A673 (cell line): ENCODE data around the gene SUMF1. TPM values are rescaled to one million over a fixed set of nuclear protein-coding genes. Genes with fewer than 3 reads are reported as not detected.

Experiments used
- BruUV-seq: library from RNA; stranded (reverse); fragments of 400-500 nt; replicated peaks from 2 replicates; lab custom pipeline; 2021; lab: Mats Ljungman, UMichigan
- CTCF ChIA-PET: fragments of 300-600 bp; sonication (Branson Sonifier 250); formaldehyde crosslinking; loops from one replicate; lab custom pipeline; 2022; ENCODE audit warnings: antibody characterized with exemption; lab: Charles Lee
- POLR2A ChIA-PET: fragments of 300-600 bp; sonication (Branson Sonifier 250); formaldehyde crosslinking; loops from one replicate; lab custom pipeline; 2022; ENCODE audit warnings: antibody characterized with exemption; ENCODE audit not compliant: low non-redundant PET; lab: Charles Lee
- DNase-seq: peaks from one replicate; pipeline ENCODE4 v3.0.0-alpha.2; 2015; ENCODE audit warnings: low spot score
- H3K27ac ChIP-seq: fragments of 200-600 bp; sonication (generic); 2 replicates; pipeline ENCODE4 v1.5.1; 2016; ENCODE audit warnings: mixed run types, low read depth, mild to moderate bottlenecking, mixed read lengths, antibody characterized with exemption, low read length; ENCODE audit not compliant: poor library complexity, severe bottlenecking
- H3K27me3 ChIP-seq: fragments of 200-600 bp; sonication (generic); replicated peaks from 2 replicates; pipeline ENCODE4 v1.6.1; 2017; ENCODE audit warnings: mixed run types, low read depth, mild to moderate bottlenecking, mixed read lengths, antibody characterized with exemption, low read length; ENCODE audit not compliant: insufficient read depth, poor library complexity
- H3K36me3 ChIP-seq: fragments of 200-600 bp; sonication (generic); 2 replicates; pipeline ENCODE4 v1.6.1; 2016; ENCODE audit warnings: mixed run types, mild to moderate bottlenecking, mixed read lengths, antibody characterized with exemption, low read length; ENCODE audit not compliant: insufficient read depth, poor library complexity, severe bottlenecking
- H3K4me1 ChIP-seq: fragments of 200-600 bp; sonication (generic); 2 replicates; pipeline ENCODE4 v1.6.1; 2017; ENCODE audit warnings: mixed run types, mild to moderate bottlenecking, mixed read lengths, antibody characterized with exemption, low read length; ENCODE audit not compliant: insufficient read depth, poor library complexity, severe bottlenecking
- H3K4me3 ChIP-seq: fragments of 200-600 bp; sonication (generic); 2 replicates; pipeline ENCODE4 v1.5.1; 2016; ENCODE audit warnings: low read depth, mixed run types, mild to moderate bottlenecking, mixed read lengths, low read length; ENCODE audit not compliant: poor library complexity, severe bottlenecking
- H3K9me3 ChIP-seq: fragments of 200-600 bp; sonication (generic); 2 replicates; pipeline ENCODE4 v1.6.1; 2016; ENCODE audit warnings: mixed run types, low read depth, mild to moderate bottlenecking, mixed read lengths, antibody characterized with exemption, low read length; ENCODE audit not compliant: poor library complexity, severe bottlenecking
- CTCF ChIP-seq: fragments of 300-800, 200-600 bp; sonication (generic); conservative IDR thresholded peaks from 2 replicates; pipeline ENCODE4 v1.5.1; 2017; ENCODE audit warnings: low read depth, mild to moderate bottlenecking, antibody characterized with exemption, low read length, moderate library complexity, mixed read lengths
- EZH2 ChIP-seq: fragments of 200-600 bp; sonication (generic); IDR thresholded peaks from 2 replicates; pipeline ENCODE4 v1.6.1; 2017; ENCODE audit warnings: borderline replicate concordance, low read depth, mild to moderate bottlenecking, mixed read lengths, antibody characterized with exemption, low read length; ENCODE audit not compliant: poor library complexity, severe bottlenecking
- intact Hi-C: fragments of 100-400 bp; cut with micrococcal nuclease; formaldehyde crosslinking; loops from one replicate; pipeline ENCODE4 v1.10.0; 2022; ENCODE audit not compliant: unreplicated experiment
- total RNA-seq: library from RNA; stranded (reverse); gene quantifications from 2 replicates; pipeline ENCODE4 v1.2.3, GENCODE V29; 2021

Gene SUMF1
- total RNA-seq, 1 experiment from 2014 or later, result 7.8 TPM

- Histone ChIP-seq H3K27ac (no peak overlapping the region), H3K4me1 (peaks cover 3% of the 10 kb centered on the region), H3K9me3 (no peaks in the 10 kb centered on the region), H3K27me3 (no peaks in the 10 kb centered on the region), H3K4me3 (no peak overlapping the region), H3K36me3 (no peaks in the 10 kb centered on the region)
- DNase-seq, result peak; percentile 18
- intact Hi-C loops, result no loop called here
- POLR2A ChIA-PET, result no interaction called here
- no TSS peak for BruUV-seq
- CTCF ChIA-PET, result no interaction called here
- no peak for TF ChIP-seq EZH2
- no peak for TF ChIP-seq CTCF
These were observed 37.5 kb upstream of the SUMF1 start for GRCh38 chr3:4504340-4505261.

- no peaks in the 10 kb centered on the region for H3K27me3 ChIP-seq
- no peak overlapping the region for H3K4me3 ChIP-seq
- no peak for DNase-seq
- ChIA-PET CTCF (no interaction called here), POLR2A (no interaction called here)
- intact Hi-C loops, result no loop called here
- no peaks in the 10 kb centered on the region for H3K4me1 ChIP-seq
- no TSS peak for BruUV-seq
- H3K9me3 ChIP-seq, result no peaks in the 10 kb centered on the region
- H3K27ac ChIP-seq, result no peak overlapping the region
- no peaks in the 10 kb centered on the region for H3K36me3 ChIP-seq
- TF ChIP-seq CTCF, result no peak
- TF ChIP-seq EZH2, result no peak
These were observed 36.0 kb upstream of the SUMF1 start for GRCh38 chr3:4503050-4503449.

- H3K4me3 ChIP-seq, result no peak overlapping the region
- POLR2A ChIA-PET, result no interaction called here
- H3K27me3 ChIP-seq, result no peaks in the 10 kb centered on the region
- no peak for TF ChIP-seq EZH2
- no peak for TF ChIP-seq CTCF
- no TSS peak for BruUV-seq
- CTCF ChIA-PET, result no interaction called here
- H3K36me3 ChIP-seq, result no peaks in the 10 kb centered on the region
- DNase-seq, result no peak
- H3K4me1 ChIP-seq, result no peaks in the 10 kb centered on the region
- no peaks in the 10 kb centered on the region for H3K9me3 ChIP-seq
- intact Hi-C loops, result no loop called here
- no peak overlapping the region for H3K27ac ChIP-seq
These were observed 34.9 kb upstream of the SUMF1 start for GRCh38 chr3:4501927-4502326.
